Stimulated activated CD8-positive, alpha-beta memory T cell treated with anti-CD3 and anti-CD28 coated beads, Interleukin-12 subunit alpha, Interleukin-12 subunit beta, amount 100 ng/mL, for 24 hours (primary cell): Measurements from ENCODE around the gene FZD10.

Source experiments
- DNase-seq: peaks from one replicate; pipeline ENCODE4 v3.0.0-alpha.2; 2020; ENCODE audit errors: extremely low read depth

Gene FZD10, protein sequence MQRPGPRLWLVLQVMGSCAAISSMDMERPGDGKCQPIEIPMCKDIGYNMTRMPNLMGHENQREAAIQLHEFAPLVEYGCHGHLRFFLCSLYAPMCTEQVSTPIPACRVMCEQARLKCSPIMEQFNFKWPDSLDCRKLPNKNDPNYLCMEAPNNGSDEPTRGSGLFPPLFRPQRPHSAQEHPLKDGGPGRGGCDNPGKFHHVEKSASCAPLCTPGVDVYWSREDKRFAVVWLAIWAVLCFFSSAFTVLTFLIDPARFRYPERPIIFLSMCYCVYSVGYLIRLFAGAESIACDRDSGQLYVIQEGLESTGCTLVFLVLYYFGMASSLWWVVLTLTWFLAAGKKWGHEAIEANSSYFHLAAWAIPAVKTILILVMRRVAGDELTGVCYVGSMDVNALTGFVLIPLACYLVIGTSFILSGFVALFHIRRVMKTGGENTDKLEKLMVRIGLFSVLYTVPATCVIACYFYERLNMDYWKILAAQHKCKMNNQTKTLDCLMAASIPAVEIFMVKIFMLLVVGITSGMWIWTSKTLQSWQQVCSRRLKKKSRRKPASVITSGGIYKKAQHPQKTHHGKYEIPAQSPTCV

DNA sequence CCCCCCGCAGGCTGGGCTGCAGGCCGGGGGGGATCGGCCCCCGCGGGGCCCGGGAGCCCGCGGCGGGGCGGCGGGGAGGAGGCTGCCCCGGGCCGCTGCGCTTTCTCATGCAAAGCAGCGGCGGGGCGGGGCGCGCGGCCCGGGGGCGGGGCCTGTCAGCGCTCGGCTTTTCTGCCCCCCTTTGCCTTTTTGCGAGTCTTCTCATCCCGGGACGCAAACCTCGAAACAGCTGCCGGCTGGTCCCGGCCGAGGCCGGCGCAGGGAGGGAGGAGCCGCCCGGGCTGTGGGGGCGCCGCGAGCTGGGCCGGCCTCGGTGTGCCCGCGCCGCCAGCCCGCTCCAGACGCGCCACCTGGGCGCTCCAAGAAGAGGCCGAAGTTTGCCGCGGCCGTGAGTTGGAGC lies at the start of gene FZD10:
FZD10 (plus strand) TSS at position 198 of the 400 bp plus-strand sequence. CDS start 479 bp downstream, outside the sequence.
- DNase-seq: no peak

GRCh38 chr12:130114952-130115351 lies 47.3 kb upstream of the FZD10 start:
- no peak for DNase-seq

DNA sequence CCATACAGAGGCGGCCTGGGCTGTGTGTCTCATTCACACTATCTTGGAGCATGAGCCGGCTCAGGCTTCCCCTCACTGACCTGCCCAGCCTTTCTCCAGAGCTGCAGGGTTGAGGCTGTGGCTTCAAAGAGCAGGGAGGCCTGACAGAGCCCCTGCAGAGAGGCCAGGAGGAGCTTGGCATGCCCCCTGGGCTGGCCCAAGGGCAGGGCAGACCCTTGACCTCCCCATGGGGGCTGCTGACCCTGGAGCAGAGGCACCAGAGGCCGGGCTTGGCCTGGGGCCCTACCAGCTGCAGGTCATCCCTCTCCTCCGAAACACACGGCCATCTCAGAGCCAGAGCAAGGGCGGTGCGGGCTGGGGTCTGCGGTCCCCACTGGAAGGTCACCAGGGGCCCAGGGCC lies 46.6 kb upstream of the FZD10 start:
- DNase-seq: no peak

DNA sequence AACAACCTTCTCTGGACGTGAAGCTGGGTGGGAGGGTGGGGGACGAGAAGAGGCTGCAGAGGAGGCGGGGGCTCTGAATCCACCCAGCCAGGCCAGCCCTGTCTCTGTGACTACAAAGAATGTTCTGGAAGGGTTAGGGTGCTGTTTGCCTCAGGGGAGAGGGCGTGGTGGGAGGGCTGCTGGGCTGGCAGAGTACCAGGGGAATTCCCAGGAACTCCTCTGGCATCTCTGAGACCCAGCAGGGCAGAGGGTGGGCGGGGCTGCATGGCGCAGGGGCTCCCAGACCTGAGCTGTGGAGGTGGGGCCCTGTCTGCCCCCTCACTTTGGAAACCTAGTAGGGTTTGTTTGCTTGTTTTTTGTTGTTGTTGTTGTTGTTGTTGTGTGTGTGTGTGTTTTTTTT lies 45.5 kb upstream of the FZD10 start:
- no peak for DNase-seq

DNA sequence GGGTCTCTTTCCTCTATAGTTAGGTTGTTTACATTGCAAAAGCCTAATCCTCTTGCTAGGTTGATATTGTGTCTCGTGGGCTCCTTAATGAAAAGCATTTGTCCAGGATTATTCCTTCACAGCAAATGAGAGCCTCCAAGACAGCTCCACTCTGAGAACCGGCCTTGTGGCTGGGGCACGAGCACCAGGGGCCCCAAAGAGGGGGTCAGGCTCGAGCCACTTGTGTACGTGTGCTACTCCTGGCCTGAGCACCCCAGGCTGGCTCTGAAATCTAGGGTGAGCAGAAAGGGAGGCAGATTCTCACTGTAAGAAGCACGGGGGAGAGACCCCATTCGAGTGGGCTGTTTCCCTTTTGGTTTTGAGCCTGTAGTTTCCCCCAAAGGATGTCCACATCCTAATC lies 45.0 kb upstream of the FZD10 start:
- no peak for DNase-seq

- DNase-seq: no peak
Observed at GRCh38 chr12:130117701-130118100, 44.6 kb upstream of the FZD10 start.

- DNase-seq: no peak
Observed at GRCh38 chr12:130118181-130118580, 44.1 kb upstream of the FZD10 start.

- no peak for DNase-seq
Observed at GRCh38 chr12:130119241-130119861, 42.9 kb upstream of the FZD10 start.

- DNase-seq: no peak
Observed at GRCh38 chr12:130120012-130120805, 42.1 kb upstream of the FZD10 start.

DNA sequence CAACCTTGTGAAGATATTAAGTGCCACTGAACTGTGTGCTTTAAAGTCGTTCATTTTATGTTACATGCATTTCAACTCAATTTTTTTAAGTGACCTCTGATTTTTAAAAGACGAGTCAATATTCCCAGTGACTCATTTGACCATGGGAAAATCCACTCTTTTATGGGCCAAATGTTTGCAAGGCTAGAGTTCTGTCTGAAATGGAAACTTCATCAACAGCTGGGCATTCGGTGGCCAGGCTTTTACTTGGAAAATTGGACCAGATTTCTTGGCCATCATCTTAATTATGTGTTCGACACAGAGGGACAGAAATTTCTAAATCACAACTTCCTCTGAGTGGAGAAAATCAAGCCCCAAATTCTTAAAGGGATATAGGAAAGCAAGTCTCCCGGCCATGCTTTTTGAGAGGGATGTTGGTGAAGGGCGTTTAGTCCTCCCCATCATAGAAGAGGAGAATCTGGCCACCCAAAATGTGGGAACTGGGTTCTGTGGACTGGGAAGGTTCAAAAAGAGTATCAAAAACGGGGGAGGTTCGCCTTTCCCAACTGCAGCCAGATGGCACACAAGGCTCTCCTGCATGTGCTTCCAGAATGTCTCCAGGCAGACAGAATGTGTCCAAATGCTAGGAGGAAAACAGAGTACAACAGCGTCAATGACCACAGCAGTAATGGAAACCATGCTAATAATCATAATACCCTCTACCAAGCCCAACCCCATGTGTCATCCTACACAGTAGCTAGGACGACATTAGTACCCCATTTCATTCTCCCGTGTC lies 40.9 kb upstream of the FZD10 start:
- no peak for DNase-seq

DNA sequence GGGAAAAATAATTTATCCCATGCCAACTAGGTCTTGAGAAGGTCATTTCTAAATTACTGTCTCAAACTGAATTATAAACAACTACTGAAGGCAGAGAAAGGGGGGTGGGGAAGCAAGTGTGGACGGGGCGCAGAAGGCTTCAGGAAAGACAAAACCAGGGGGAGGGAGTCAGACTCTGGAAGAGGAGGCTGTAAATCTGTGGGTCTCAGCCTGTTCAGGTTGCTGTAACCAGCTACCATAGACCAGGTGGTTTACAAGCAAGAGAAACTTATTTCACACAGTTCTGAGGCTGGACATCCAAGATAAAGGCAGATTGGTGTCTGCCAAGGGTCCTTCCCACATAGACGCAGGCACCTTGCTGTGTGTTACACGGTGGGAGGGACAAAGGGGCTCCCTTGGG lies 39.9 kb upstream of the FZD10 start:
- no peak for DNase-seq

GRCh38 chr12:130124106-130124505 lies 38.2 kb upstream of the FZD10 start:
- DNase-seq: no peak

DNA sequence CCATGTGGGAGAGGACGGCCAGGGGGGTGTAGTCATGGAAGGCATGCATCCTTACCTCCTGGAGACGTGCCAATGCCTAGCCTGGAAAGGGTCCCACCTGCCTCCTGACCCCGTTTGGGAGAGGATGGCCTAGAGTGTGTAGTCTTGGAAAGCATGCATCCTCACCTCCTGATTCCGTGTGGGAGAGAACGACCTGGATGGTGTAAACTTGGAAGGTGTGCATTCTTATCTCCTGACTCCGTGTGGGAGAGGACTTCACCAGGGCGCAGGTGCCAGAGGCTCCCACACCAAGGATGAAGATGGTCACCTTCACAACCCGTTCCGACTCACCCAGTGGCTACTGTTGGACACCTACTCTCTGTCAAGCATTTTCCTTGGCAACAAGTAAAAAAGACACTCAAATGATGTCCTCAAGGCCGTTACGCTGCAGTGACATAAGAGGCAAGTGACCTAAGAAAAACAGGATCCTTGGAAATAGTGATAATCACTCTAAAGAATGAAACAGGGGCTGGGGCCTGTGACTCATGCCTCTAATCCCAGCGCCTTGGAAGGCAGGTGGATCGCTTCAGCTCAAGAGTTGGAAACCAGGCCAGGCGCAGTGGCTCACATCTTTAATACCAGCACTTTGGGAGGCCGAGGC lies 37.5 kb upstream of the FZD10 start:
- no peak for DNase-seq

DNA sequence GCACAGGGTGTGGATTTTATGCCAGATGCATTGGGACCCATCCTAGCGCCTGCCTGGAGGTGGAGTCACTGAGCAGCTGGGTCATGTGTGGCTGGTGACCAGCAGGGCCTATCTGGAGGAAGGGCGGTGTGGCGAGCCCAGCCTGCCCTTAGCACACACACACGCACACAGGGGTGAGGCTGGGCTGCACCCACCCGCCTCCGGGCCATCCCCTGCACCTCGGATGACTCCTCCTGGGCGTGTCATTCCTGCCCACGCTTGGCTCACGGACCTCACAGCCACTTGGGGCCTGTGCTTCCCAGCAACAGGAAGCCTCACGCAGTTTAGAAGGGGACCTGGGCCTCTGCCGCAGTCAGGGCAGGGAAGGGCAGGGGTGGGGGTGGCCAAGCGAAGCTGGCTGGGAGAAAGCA lies 36.2 kb upstream of the FZD10 start:
- DNase-seq: no peak

- DNase-seq: no peak
Observed at GRCh38 chr12:130127532-130127911, 34.7 kb upstream of the FZD10 start.

DNA sequence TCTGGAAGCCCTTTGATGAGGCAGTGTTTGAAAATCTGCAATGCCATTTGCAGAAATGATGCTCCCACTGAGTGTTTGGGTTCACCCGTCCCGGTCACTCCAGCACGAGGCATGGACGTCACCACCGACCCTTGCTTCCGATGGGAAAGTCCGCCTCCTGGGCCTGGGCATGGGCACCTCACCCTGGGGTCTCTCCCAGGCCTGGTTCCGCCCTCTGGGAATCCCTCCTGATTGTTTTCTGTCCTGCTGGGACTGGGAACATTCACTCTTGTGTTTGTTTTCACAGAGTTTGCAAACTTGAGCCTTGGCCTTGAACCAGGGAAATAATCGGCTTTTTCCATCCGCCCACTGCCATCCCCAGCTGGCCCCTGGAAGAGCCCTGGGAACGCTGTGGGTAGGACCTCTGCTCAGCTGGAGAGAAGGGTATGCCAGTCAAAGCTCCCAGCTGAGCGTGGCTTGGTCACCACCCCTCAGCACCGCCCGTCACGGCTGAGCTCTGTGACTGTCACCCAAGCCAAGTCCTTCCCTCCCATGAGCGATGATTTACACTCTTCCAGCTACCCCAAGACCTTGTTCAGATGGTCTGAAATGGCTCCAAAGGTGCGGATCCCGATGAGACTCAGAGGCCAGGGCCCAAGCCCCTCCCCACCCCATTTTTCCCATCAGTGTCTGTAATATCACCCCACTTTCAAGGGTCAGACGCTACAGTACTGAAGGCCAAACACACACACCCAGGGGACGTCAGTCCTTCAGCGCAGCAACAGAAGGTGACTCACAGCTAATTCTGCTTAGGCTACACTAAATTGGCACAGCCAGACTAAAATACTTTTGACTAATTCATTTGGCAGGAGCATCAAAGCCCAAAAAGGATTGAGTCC lies 34.1 kb upstream of the FZD10 start:
- DNase-seq: no peak

GRCh38 chr12:130128790-130129735 lies 33.2 kb upstream of the FZD10 start:
- DNase-seq: no peak

DNA sequence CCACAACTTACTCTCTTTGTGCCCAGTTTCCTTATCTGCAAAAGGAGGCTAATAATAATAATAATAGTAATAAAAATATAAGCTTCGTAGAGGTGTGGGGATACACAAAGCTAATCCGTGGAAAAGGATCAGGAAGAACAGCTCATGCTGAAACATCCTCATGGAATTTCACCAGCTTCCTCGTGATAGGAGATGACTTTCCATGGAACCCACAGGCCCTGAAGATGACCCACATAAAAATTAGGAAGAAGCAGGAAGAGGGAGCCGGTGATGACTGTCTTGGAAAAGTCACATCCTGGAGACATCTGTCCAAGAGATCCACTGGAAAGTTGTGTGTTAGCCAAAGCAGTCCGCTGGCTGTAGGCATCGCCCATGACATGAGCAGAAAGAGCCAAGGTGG lies 31.9 kb upstream of the FZD10 start:
- DNase-seq: no peak

GRCh38 chr12:130131025-130131424 lies 31.2 kb upstream of the FZD10 start:
- no peak for DNase-seq
